ENCODE results near the gene TMEM51. TPM values are rescaled to one million over a fixed set of nuclear protein-coding genes. Genes with fewer than 3 reads are reported as not detected.
A peak's percentile ranks its signal among the peaks of the same experiment; 100 is the strongest.

The TMEM51 gene
- total and polyA plus RNA-seq, 2 of the 13 experiments (the other 11 are each of a cell fraction or from before 2014, with no cell fraction given): 12.2 to 22.3 TPM

DNA sequence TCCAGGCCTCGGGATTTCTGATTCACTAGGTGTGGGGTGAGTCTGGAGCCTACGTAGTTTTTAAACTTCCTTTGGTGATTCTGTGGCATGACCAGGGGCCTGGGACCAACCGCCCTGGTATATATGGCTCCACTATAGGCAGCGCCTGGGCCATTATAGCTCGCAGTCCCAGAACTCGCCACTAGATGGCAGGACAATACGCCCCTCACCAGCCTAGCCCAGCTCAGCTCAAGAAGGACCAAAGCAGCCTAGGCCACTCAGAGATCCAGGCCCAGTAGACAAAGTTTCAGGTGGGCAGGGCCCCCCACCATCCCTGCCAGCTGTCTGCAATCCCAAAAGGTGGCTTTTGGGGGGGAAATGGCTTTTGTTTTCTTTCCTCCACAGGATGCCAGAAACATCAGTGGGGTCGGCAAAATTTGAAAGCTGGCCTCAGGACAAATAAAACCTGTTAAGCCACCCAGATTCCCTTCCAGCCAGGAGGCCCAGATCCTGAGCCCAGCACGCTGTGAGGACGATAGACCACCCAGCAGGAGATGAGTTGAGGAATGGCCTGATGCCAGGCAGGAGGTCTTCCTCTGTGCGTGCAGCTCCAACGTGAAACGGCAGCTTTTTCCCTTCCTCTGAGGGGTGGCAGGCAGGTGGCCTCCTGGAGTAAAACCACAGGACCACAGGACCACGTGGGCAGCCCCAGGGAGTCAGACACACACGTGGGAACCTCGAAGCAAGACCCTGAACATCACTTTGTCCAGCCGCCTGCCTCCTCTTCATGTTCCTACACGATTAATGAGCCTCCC is 24.8 kb upstream of the TMEM51 start (continued):
- TF ChIP-seq, protein P1, sequence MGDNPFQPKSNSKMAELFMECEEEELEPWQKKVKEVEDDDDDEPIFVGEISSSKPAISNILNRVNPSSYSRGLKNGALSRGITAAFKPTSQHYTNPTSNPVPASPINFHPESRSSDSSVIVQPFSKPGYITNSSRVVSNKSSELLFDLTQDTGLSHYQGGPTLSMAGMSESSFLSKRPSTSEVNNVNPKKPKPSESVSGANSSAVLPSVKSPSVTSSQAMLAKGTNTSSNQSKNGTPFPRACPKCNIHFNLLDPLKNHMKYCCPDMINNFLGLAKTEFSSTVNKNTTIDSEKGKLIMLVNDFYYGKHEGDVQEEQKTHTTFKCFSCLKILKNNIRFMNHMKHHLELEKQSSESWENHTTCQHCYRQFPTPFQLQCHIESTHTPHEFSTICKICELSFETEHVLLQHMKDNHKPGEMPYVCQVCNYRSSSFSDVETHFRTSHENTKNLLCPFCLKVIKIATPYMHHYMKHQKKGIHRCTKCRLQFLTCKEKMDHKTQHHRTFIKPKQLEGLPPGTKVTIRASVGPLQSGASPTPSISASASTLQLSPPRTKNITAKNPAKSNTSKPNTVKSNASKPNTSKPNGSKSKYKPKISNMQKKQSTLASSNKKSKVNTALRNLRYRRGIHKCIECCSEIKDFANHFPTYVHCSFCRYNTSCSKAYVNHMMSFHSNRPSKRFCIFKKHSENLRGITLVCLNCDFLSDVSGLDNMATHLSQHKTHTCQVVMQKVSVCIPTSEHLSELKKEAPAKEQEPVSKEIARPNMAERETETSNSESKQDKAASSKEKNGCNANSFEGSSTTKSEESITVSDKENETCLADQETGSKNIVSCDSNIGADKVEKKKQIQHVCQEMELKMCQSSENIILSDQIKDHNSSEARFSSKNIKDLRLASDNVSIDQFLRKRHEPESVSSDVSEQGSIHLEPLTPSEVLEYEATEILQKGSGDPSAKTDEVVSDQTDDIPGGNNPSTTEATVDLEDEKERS (CRISPR knock-in tag; IDR thresholded peaks at IDR 0.05): no peak
- TF ChIP-seq U2AF2 (IDR thresholded peaks at IDR 0.05; ENCODE audit: low read depth, low read length): no peak
- peak; percentile 56 for TF ChIP-seq ZNF687 (CRISPR knock-in tag; IDR thresholded peaks at IDR 0.05)
- no peak for TF ChIP-seq SMYD3 (CRISPR knock-in tag; IDR thresholded peaks at IDR 0.05)
- TF ChIP-seq, protein P2, sequence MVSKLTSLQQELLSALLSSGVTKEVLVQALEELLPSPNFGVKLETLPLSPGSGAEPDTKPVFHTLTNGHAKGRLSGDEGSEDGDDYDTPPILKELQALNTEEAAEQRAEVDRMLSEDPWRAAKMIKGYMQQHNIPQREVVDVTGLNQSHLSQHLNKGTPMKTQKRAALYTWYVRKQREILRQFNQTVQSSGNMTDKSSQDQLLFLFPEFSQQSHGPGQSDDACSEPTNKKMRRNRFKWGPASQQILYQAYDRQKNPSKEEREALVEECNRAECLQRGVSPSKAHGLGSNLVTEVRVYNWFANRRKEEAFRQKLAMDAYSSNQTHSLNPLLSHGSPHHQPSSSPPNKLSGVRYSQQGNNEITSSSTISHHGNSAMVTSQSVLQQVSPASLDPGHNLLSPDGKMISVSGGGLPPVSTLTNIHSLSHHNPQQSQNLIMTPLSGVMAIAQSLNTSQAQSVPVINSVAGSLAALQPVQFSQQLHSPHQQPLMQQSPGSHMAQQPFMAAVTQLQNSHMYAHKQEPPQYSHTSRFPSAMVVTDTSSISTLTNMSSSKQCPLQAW (CRISPR knock-in tag; IDR thresholded peaks at IDR 0.05): no peak
- TF ChIP-seq ZFP41 (CRISPR knock-in tag; IDR thresholded peaks at IDR 0.05; ENCODE audit: borderline replicate concordance): no peak
- TF ChIP-seq MTERF4 (CRISPR knock-in tag; IDR thresholded peaks at IDR 0.05): no peak
- TF ChIP-seq, protein P3, sequence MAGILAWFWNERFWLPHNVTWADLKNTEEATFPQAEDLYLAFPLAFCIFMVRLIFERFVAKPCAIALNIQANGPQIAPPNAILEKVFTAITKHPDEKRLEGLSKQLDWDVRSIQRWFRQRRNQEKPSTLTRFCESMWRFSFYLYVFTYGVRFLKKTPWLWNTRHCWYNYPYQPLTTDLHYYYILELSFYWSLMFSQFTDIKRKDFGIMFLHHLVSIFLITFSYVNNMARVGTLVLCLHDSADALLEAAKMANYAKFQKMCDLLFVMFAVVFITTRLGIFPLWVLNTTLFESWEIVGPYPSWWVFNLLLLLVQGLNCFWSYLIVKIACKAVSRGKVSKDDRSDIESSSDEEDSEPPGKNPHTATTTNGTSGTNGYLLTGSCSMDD (CRISPR knock-in tag; IDR thresholded peaks at IDR 0.05): no peak
- TF ChIP-seq ZNF572 (CRISPR knock-in tag; IDR thresholded peaks at IDR 0.05): no peak
- TF ChIP-seq ZNF484 (CRISPR knock-in tag; IDR thresholded peaks at IDR 0.05; ENCODE audit: borderline replicate concordance, low read depth): no peak
- no peak for TF ChIP-seq CENPBD1 (CRISPR knock-in tag; IDR thresholded peaks at IDR 0.05; ENCODE audit: borderline replicate concordance, low read depth)
- TF ChIP-seq ZNF20 (CRISPR knock-in tag; IDR thresholded peaks at IDR 0.05): no peak
- no peak for TF ChIP-seq KLF16 (CRISPR knock-in tag; IDR thresholded peaks at IDR 0.05)
- no peak for TF ChIP-seq ZNF501 (CRISPR knock-in tag; IDR thresholded peaks at IDR 0.05)
- TF ChIP-seq ARNT (IDR thresholded peaks at IDR 0.05): no peak
- no peak for TF ChIP-seq U2AF1 (optimal IDR thresholded peaks at IDR 0.05; ENCODE audit: low read depth, low read length)
